Loucy (cell line): ENCODE results near the gene ACSS2.

ENCODE experiments used
- H2AFZ ChIP-seq: fragments of 200-600 bp; sonication (generic); 2 replicates; pipeline ENCODE4 v1.6.0; 2016; ENCODE audit warnings: antibody characterized with exemption, mild to moderate bottlenecking, low read length, moderate library complexity
- H3F3A ChIP-seq: fragments of 200-600 bp; 2 replicates; pipeline ENCODE4 v1.6.0; 2016; ENCODE audit warnings: antibody characterized with exemption, low read depth, mild to moderate bottlenecking
- H3K27me3 ChIP-seq: fragments of 200-600 bp; sonication (generic); 2 replicates; pipeline ENCODE4 v1.6.1; 2014; ENCODE audit warnings: low read length, mild to moderate bottlenecking; ENCODE audit not compliant: insufficient read depth, poor library complexity, severe bottlenecking
- H3K36me3 ChIP-seq: fragments of 200-600 bp; sonication (generic); 2 replicates; pipeline ENCODE4 v1.6.1; 2016; ENCODE audit warnings: low read length; ENCODE audit not compliant: insufficient read depth
- H3K4me1 ChIP-seq: fragments of 200-600 bp; sonication (generic); 2 replicates; pipeline ENCODE4 v1.5.1; 2014; ENCODE audit warnings: low read length, mild to moderate bottlenecking; ENCODE audit not compliant: insufficient read depth, poor library complexity, severe bottlenecking
- H3K4me2 ChIP-seq: fragments of 200-600 bp; sonication (generic); 2 replicates; pipeline ENCODE4 v1.6.0; 2014; ENCODE audit warnings: antibody characterized with exemption, low read length, low read depth, mild to moderate bottlenecking; ENCODE audit not compliant: poor library complexity, severe bottlenecking
- H3K4me3 ChIP-seq: fragments of 200-600 bp; sonication (generic); 2 replicates; pipeline ENCODE4 v1.5.1; 2014; ENCODE audit warnings: low read length, mild to moderate bottlenecking, mixed read lengths; ENCODE audit not compliant: poor library complexity, severe bottlenecking
- H3K79me2 ChIP-seq: fragments of 200-600 bp; sonication (generic); 2 replicates; pipeline ENCODE4 v1.6.1; 2014; ENCODE audit warnings: low read length; ENCODE audit not compliant: insufficient read depth
- H3K9ac ChIP-seq: fragments of 200-600 bp; sonication (generic); 2 replicates; pipeline ENCODE4 v1.6.0; 2014; ENCODE audit warnings: mild to moderate bottlenecking, low read depth, low read length, moderate library complexity; ENCODE audit not compliant: poor library complexity, severe bottlenecking
- H3K9me2 ChIP-seq: fragments of 200-600 bp; sonication (generic); replicated peaks from 2 replicates; pipeline ENCODE4 v1.6.1; 2016; ENCODE audit warnings: low read depth, low read length, mixed read lengths
- H3K9me3 ChIP-seq: fragments of 200-600 bp; sonication (generic); 2 replicates; pipeline ENCODE4 v1.6.1; 2014; ENCODE audit warnings: mild to moderate bottlenecking, antibody characterized with exemption, low read length, low read depth; ENCODE audit not compliant: insufficient read depth
- H4K20me1 ChIP-seq: fragments of 200-600 bp; sonication (generic); 2 replicates; pipeline ENCODE4 v1.6.0; 2014; ENCODE audit warnings: antibody characterized with exemption, low read length, mild to moderate bottlenecking; ENCODE audit not compliant: insufficient read depth, poor library complexity, severe bottlenecking
- EZH2phosphoT487 ChIP-seq: fragments of 200-600 bp; IDR thresholded peaks from 2 replicates; pipeline ENCODE4 v1.6.1; 2018; ENCODE audit warnings: antibody characterized with exemption, mild to moderate bottlenecking, moderate library complexity, borderline replicate concordance
- TF ChIP-seq, protein P1 (sequence below): fragments of 200-600 bp; sonication (generic); conservative IDR thresholded peaks from 2 replicates; pipeline ENCODE4 v1.5.1; 2014; ENCODE audit warnings: mild to moderate bottlenecking, antibody characterized with exemption, low read length

The ACSS2 gene

DNA sequence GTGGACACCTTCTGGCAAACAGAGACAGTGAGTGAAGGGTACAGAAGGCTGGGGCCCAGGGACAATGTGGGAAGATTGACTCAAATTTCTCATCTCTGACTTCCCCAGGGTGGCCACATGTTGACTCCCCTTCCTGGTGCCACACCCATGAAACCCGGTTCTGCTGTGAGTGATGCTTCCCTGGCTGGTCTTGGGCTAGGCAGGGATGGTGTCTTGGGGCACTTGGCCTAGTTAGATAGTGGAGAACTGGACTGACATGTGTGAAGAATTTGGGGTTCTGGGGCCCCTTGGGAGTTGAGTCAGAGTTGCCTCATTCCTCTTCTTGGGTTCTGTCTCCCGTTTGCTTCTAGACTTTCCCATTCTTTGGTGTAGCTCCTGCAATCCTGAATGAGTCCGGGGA, 45.0 kb downstream of the ACSS2 start:
- H3K9me3 ChIP-seq: no peaks in the 10 kb centered on the region
- no peaks in the 10 kb centered on the region for H3K79me2 ChIP-seq
- peaks cover 3% of the 10 kb centered on the region; the same call in 1 of the 2 replicates for H3K36me3 ChIP-seq
- no peaks in the 10 kb centered on the region for H3K27me3 ChIP-seq
- no peak for TF ChIP-seq EZH2phosphoT487
- TF ChIP-seq, protein P1, sequence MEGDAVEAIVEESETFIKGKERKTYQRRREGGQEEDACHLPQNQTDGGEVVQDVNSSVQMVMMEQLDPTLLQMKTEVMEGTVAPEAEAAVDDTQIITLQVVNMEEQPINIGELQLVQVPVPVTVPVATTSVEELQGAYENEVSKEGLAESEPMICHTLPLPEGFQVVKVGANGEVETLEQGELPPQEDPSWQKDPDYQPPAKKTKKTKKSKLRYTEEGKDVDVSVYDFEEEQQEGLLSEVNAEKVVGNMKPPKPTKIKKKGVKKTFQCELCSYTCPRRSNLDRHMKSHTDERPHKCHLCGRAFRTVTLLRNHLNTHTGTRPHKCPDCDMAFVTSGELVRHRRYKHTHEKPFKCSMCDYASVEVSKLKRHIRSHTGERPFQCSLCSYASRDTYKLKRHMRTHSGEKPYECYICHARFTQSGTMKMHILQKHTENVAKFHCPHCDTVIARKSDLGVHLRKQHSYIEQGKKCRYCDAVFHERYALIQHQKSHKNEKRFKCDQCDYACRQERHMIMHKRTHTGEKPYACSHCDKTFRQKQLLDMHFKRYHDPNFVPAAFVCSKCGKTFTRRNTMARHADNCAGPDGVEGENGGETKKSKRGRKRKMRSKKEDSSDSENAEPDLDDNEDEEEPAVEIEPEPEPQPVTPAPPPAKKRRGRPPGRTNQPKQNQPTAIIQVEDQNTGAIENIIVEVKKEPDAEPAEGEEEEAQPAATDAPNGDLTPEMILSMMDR: no peak
- no peak overlapping the region for H2AFZ ChIP-seq
- H3K4me1 ChIP-seq: peaks cover 8% of the 10 kb centered on the region
- H4K20me1 ChIP-seq: no peaks in the 10 kb centered on the region
- no peak overlapping the region for H3K9ac ChIP-seq
- H3F3A ChIP-seq: no peaks in the 10 kb centered on the region
- H3K4me2 ChIP-seq: no peak overlapping the region
- H3K9me2 ChIP-seq: no peaks in the 10 kb centered on the region
- H3K4me3 ChIP-seq: no peak overlapping the region

DNA sequence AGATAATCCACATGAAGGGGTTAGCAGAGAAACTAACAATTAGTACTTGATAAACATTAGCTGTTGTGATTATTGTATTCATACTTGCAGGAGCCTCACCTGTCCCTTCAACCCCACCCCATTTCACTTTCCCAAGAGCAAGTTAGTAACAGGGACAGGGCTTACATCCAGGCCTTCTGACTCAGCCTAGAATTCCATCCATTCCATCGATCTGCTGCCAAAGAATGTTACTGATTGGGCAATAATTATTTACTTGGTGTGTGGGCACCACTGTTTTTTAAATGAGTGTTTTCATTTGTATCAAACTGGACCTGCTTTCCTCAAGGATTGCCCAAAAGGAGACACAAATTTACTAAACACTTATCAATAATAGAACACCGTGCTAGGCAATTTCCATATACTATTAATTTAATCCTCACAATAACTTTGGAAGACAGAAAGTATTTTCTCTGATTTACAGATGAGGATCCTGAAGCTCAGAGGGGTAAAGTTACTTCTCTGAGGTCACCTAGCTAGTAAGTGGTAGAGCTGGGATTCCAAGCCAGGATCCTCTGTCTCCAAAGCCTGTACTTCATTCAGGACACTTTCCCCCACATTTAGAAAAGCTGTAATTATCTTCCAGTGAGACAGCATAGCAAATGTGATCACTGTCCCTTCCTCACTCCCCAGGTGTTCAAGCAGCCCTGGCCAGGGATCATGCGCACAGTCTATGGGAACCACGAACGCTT, 46.4 kb downstream of the ACSS2 start:
- peaks cover 3% of the 10 kb centered on the region; the same call in 1 of the 2 replicates for H3K36me3 ChIP-seq
- H3K4me3 ChIP-seq: no peak overlapping the region
- no peaks in the 10 kb centered on the region for H3F3A ChIP-seq
- no peaks in the 10 kb centered on the region for H3K9me2 ChIP-seq
- no peaks in the 10 kb centered on the region for H3K27me3 ChIP-seq
- H3K4me2 ChIP-seq: no peak overlapping the region
- no peak overlapping the region for H3K9ac ChIP-seq
- no peaks in the 10 kb centered on the region for H3K79me2 ChIP-seq
- peaks cover 8% of the 10 kb centered on the region for H3K4me1 ChIP-seq
- no peak for TF ChIP-seq EZH2phosphoT487
- TF ChIP-seq, protein P1: no peak
- no peaks in the 10 kb centered on the region for H4K20me1 ChIP-seq
- no peaks in the 10 kb centered on the region for H3K9me3 ChIP-seq
- H2AFZ ChIP-seq: no peak overlapping the region

DNA sequence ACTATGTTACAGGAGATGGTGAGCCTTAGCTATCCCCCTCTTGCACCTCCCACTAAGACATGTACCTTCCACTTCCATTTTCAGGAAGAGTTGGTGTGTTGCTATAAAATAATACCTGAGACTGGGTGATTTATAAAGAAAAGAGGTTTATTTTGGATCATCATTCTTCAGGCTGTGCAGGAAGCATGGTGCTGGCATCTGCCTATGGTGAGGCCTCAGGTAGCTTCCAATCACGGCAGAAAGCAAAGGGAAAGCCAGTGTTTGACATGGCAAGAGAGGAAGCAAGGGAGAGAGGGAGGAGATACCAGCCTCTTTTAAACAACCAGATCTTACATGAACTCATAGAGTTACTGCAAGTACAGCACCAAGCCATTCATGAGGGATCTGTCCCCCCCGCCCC, 47.0 kb downstream of the ACSS2 start:
- H3K4me2 ChIP-seq: no peak overlapping the region
- peaks cover 5% of the 10 kb centered on the region; the same call in 1 of the 2 replicates for H3K36me3 ChIP-seq
- H3K79me2 ChIP-seq: no peaks in the 10 kb centered on the region
- H3F3A ChIP-seq: no peaks in the 10 kb centered on the region
- peaks cover 8% of the 10 kb centered on the region for H3K4me1 ChIP-seq
- no peak overlapping the region for H2AFZ ChIP-seq
- H3K9me3 ChIP-seq: no peaks in the 10 kb centered on the region
- H4K20me1 ChIP-seq: no peaks in the 10 kb centered on the region
- TF ChIP-seq, protein P1: no peak
- TF ChIP-seq EZH2phosphoT487: no peak
- no peaks in the 10 kb centered on the region for H3K27me3 ChIP-seq
- H3K9ac ChIP-seq: no peak overlapping the region
- no peaks in the 10 kb centered on the region for H3K9me2 ChIP-seq
- no peak overlapping the region for H3K4me3 ChIP-seq
